Right cardiac atrium (tissue), 5 donors: ENCODE results near the gene CEACAM7. TPM values are rescaled to one million over a fixed set of nuclear protein-coding genes. Genes with fewer than 3 reads are reported as not detected.

Source experiments
- ATAC-seq, 2 donors: fragments of 200-7000 bp; cut with Tn5 transposase; one replicate each; pipeline versions ENCODE4 v1.8.0 to v1.9.1; 2020; ENCODE audit warnings: moderate library complexity in 2 of 2, mild to moderate bottlenecking in 1 of 2
- DNase-seq, 3 donors: peaks; one replicate each; pipeline ENCODE4 v3.0.0-alpha.2; 2020
- H3K27ac ChIP-seq: one replicate; pipeline ENCODE4 v1.5.1; 2013; ENCODE audit warnings: mild to moderate bottlenecking, low read length, control low read depth, moderate library complexity
- H3K27me3 ChIP-seq: one replicate; pipeline ENCODE4 v1.6.1; 2013; ENCODE audit not compliant: control insufficient read depth, insufficient read depth
- H3K4me1 ChIP-seq: one replicate; pipeline ENCODE4 v1.6.1; 2013; ENCODE audit warnings: low read length; ENCODE audit not compliant: control insufficient read depth, insufficient read depth
- H3K4me3 ChIP-seq: one replicate; pipeline ENCODE4 v1.5.1; 2013; ENCODE audit warnings: low read length, control low read depth
- H3K9me3 ChIP-seq: one replicate; pipeline ENCODE4 v1.6.1; 2013; ENCODE audit warnings: low read length; ENCODE audit not compliant: control insufficient read depth
- WGBS: extraction: QIAGEN DNeasy Blood & Tissue Kit; methylation state at CpG from one replicate; pipeline ENCODE4 v1.1.7; 2013; 5-methylcytosine and 5-hydroxymethylcytosine counted together
- intact Hi-C, 4 donors: fragments of 100-400 bp; cut with DNase I; formaldehyde crosslinking; loops; one replicate each; pipeline versions ENCODE4 v1.11.0 to v1.14.0; 2022 to 2023
- polyA plus RNA-seq: library from polyadenylated mRNA; stranded (reverse); fragments of 200-250 nt; gene quantifications from one replicate; pipeline ENCODE4 v1.2.3, GENCODE V29; 2013
- total RNA-seq, 4 donors: library from RNA; stranded (reverse); fragmentation: NEBNext Ultra II Directional; extraction: Animal tissue kit (Norgen Biotek cat#: 25700); gene quantifications; one replicate each; pipeline ENCODE4 v1.2.1, GENCODE V29; 2021
- donor health status: healthy with polysubstance abuse.
- donor health status: DM: no; HTN: yes; CAD: no.
- donor health status: DM: no; HTN: no; CAD: no.
- donor health status: DM: no; HTN: yes; CAD: no; lungs with severe emphysema.
- donor health status: DM: yes; HTN: yes; CAD: no.

The CEACAM7 gene
- total and polyA plus RNA-seq, 5 donors: not detected

GRCh38 chr19:41699231-41699967 is 11.3 kb upstream of the CEACAM7 start:
- WGBS: 69% methylated on average over 17 of the region's 17 CpGs

GRCh38 chr19:41698746-41699230 is 10.7 kb upstream of the CEACAM7 start:
- H3K27ac ChIP-seq: no peak overlapping the region
- WGBS: 63% methylated on average over 1 of the region's 1 CpG
- ATAC-seq (no peak), DNase-seq (no peak)
- no peak overlapping the region for H3K4me3 ChIP-seq
- intact Hi-C loops: no loop called here
- no peaks in the 10 kb centered on the region for H3K27me3 ChIP-seq
- no peaks in the 10 kb centered on the region for H3K4me1 ChIP-seq
- H3K9me3 ChIP-seq: no peaks in the 10 kb centered on the region

More at GRCh38 chr19:41699231-41699967, 11.3 kb upstream of the CEACAM7 start:
- H3K4me1 ChIP-seq: no peaks in the 10 kb centered on the region
- DNase-seq: no peak
- H3K9me3 ChIP-seq: no peaks in the 10 kb centered on the region
- intact Hi-C loops: no loop called here
- H3K27ac ChIP-seq: no peak overlapping the region
- H3K27me3 ChIP-seq: no peaks in the 10 kb centered on the region
- no peak overlapping the region for H3K4me3 ChIP-seq
- ATAC-seq: no peak

GRCh38 chr19:41697198-41697855 is 9.3 kb upstream of the CEACAM7 start:
- ATAC-seq (no peak), DNase-seq (no peak)
- H3K4me1 ChIP-seq: no peaks in the 10 kb centered on the region
- H3K27me3 ChIP-seq: no peaks in the 10 kb centered on the region
- intact Hi-C loops: no loop called here
- no peak overlapping the region for H3K4me3 ChIP-seq
- H3K9me3 ChIP-seq: no peaks in the 10 kb centered on the region
- H3K27ac ChIP-seq: no peak overlapping the region
- 53% methylated on average over 9 of the region's 9 CpGs for WGBS

DNA sequence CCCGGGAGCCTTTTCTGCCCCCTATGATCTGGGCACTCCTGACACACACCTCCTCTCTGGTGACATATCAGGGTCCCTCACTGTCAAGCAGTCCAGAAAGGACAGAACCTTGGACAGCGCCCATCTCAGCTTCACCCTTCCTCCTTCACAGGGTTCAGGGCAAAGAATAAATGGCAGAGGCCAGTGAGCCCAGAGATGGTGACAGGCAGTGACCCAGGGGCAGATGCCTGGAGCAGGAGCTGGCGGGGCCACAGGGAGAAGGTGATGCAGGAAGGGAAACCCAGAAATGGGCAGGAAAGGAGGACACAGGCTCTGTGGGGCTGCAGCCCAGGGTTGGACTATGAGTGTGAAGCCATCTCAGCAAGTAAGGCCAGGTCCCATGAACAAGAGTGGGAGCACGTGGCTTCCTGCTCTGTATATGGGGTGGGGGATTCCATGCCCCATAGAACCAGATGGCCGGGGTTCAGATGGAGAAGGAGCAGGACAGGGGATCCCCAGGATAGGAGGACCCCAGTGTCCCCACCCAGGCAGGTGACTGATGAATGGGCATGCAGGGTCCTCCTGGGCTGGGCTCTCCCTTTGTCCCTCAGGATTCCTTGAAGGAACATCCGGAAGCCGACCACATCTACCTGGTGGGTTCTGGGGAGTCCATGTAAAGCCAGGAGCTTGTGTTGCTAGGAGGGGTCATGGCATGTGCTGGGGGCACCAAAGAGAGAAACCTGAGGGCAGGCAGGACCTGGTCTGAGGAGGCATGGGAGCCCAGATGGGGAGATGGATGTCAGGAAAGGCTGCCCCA is 8.5 kb upstream of the CEACAM7 start:
- DNase-seq (no peak), ATAC-seq (no peak)
- H3K27me3 ChIP-seq: no peaks in the 10 kb centered on the region
- intact Hi-C loops: no loop called here
- no peaks in the 10 kb centered on the region for H3K4me1 ChIP-seq
- H3K4me3 ChIP-seq: no peak overlapping the region
- 49% methylated on average over 7 of the region's 7 CpGs for WGBS
- no peaks in the 10 kb centered on the region for H3K9me3 ChIP-seq
- H3K27ac ChIP-seq: no peak overlapping the region

- H3K27me3 ChIP-seq: no peaks in the 10 kb centered on the region
- intact Hi-C loops: no loop called here
These were observed 7.7 kb upstream of the CEACAM7 start for GRCh38 chr19:41695745-41696144.

DNA sequence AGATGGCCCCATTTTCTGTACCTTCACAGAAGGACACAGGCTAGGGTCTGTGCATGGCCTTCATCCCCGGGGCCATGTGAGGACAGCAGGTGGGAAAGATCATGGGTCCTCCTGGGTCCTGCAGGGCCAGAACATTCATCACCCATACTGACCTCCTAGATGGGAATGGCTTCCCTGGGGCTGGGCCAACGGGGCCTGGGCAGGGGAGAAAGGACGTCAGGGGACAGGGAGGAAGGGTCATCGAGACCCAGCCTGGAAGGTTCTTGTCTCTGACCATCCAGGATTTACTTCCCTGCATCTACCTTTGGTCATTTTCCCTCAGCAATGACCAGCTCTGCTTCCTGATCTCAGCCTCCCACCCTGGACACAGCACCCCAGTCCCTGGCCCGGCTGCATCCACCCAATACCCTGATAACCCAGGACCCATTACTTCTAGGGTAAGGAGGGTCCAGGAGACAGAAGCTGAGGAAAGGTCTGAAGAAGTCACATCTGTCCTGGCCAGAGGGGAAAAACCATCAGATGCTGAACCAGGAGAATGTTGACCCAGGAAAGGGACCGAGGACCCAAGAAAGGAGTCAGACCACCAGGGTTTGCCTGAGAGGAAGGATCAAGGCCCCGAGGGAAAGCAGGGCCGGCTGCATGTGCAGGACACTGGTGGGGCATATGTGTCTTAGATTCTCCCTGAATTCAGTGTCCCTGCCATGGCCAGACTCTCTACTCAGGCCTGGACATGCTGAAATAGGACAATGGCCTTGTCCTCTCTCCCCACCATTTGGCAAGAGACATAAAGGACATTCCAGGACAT is 7.0 kb upstream of the CEACAM7 start:
- DNase-seq: no peak
- Histone ChIP-seq H3K27me3 (no peaks in the 10 kb centered on the region), H3K9me3 (no peaks in the 10 kb centered on the region), H3K4me1 (no peaks in the 10 kb centered on the region), H3K27ac (no peak overlapping the region), H3K4me3 (no peak overlapping the region)
- ATAC-seq: no peak
- 62% methylated on average over 8 of the region's 8 CpGs for WGBS
- intact Hi-C loops: no loop called here

More at GRCh38 chr19:41695745-41696144, 7.7 kb upstream of the CEACAM7 start:
- H3K9me3 ChIP-seq: no peaks in the 10 kb centered on the region
- ATAC-seq (no peak), DNase-seq (no peak)
- H3K27ac ChIP-seq: no peak overlapping the region
- 62% methylated on average over 2 of the region's 2 CpGs for WGBS
- H3K4me1 ChIP-seq: no peaks in the 10 kb centered on the region
- H3K4me3 ChIP-seq: no peak overlapping the region

DNA sequence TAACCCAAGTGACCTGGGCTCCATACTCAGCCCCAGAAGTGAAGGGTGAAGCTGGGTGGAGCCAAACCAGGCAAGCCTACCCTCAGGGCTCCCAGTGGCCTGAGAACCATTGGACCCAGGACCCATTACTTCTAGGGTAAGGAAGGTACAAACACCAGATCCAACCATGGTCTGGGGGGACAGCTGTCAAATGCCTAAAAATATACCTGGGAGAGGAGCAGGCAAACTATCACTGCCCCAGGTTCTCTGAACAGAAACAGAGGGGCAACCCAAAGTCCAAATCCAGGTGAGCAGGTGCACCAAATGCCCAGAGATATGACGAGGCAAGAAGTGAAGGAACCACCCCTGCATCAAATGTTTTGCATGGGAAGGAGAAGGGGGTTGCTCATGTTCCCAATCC is 6.1 kb upstream of the CEACAM7 start:
- Histone ChIP-seq H3K9me3 (no peaks in the 10 kb centered on the region), H3K4me3 (no peak overlapping the region), H3K4me1 (no peaks in the 10 kb centered on the region), H3K27ac (no peak overlapping the region), H3K27me3 (no peaks in the 10 kb centered on the region)
- intact Hi-C loops: no loop called here
- WGBS: 45% methylated on average over 1 of the region's 1 CpG
- ATAC-seq (no peak), DNase-seq (no peak)

DNA sequence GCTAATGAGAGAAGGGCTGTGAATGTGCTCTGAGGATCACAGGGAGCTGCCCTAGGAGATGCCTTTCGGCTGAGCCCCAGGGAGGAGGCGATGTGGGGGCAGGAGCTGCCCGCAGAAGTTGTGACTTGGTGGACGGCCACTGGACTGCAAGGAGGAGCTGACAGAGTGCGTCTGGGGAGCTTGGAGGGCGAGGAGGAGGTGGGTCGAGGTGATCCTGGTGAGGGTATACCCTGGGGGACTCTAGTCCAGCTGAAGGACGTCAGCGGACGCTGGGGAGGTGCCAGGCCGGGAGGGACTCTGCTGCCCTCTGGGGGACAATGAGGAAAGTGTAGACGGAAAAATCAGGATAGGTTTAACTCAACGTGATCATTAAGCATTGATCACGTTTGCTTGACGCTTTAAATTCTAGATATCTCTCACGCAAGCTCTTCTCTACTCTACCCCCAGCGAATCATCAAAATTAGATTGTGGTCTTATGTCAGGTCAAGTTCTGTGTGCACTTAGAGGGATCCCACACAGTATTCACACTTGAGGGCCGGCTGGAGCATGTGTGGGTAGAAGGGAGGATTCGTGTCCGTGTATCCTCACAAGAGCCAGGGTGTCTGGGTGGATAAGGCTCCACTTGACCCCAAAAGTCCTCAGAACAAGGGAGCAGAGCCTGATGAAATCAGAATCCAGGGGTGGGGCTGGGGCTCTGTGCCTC is 3.3 kb upstream of the CEACAM7 start:
- H3K27me3 ChIP-seq: no peaks in the 10 kb centered on the region
- H3K4me1 ChIP-seq: no peaks in the 10 kb centered on the region
- H3K9me3 ChIP-seq: no peaks in the 10 kb centered on the region
- ATAC-seq (no peak), DNase-seq (no peak)
- 28% methylated on average over 20 of the region's 20 CpGs for WGBS
- intact Hi-C loops: no loop called here
- H3K4me3 ChIP-seq: no peak overlapping the region
- H3K27ac ChIP-seq: no peak overlapping the region

GRCh38 chr19:41690801-41691065 is 2.7 kb upstream of the CEACAM7 start:
- ATAC-seq (no peak), DNase-seq (no peak)
- no peaks in the 10 kb centered on the region for H3K9me3 ChIP-seq
- no peaks in the 10 kb centered on the region for H3K4me1 ChIP-seq
- no peaks in the 10 kb centered on the region for H3K27me3 ChIP-seq
- H3K4me3 ChIP-seq: no peak overlapping the region
- H3K27ac ChIP-seq: no peak overlapping the region
- intact Hi-C loops: no loop called here
- 74% methylated on average over 3 of the region's 3 CpGs for WGBS

GRCh38 chr19:41689993-41690800 is 2.1 kb upstream of the CEACAM7 start:
- no peak for ATAC-seq
- no peaks in the 10 kb centered on the region for H3K9me3 ChIP-seq
- H3K4me3 ChIP-seq: no peak overlapping the region
- whole genome bisulfite sequencing: 62% methylated on average over 4 of the region's 4 CpGs
- H3K4me1 ChIP-seq: no peaks in the 10 kb centered on the region
- H3K27me3 ChIP-seq: no peaks in the 10 kb centered on the region
- intact Hi-C loops: no loop called here
- DNase-seq: no peak
- H3K27ac ChIP-seq: no peak overlapping the region
